Activated T-cell treated with anti-CD3 and anti-CD28 coated beads, Interleukin-2, amount 50 U/mL, for 24 hours (primary cell): ENCODE data around the gene TMEM107.

Source experiments
- DNase-seq: peaks from one replicate; pipeline ENCODE4 v3.0.0-alpha.2; 2020
- H3K27ac Mint-ChIP-seq: 2 replicates; pipeline ENCODE4 v1.8.0; 2020; ENCODE audit warnings: mild to moderate bottlenecking, mixed read lengths
- H3K27me3 Mint-ChIP-seq: 2 replicates; pipeline ENCODE4 v1.8.0; 2020; ENCODE audit warnings: mixed read lengths
- H3K36me3 Mint-ChIP-seq: 2 replicates; pipeline ENCODE4 v1.8.0; 2020; ENCODE audit warnings: low read depth, mixed read lengths
- H3K4me1 Mint-ChIP-seq: 2 replicates; pipeline ENCODE4 v1.8.0; 2020; ENCODE audit warnings: low read depth, mixed read lengths
- H3K4me3 Mint-ChIP-seq: 2 replicates; pipeline ENCODE4 v1.8.0; 2020; ENCODE audit warnings: mild to moderate bottlenecking, moderate library complexity, mixed read lengths
- H3K9me3 Mint-ChIP-seq: 2 replicates; pipeline ENCODE4 v1.8.0; 2020; ENCODE audit warnings: mixed read lengths

TMEM107 gene

GRCh38 chr17:8206536-8206935 lies 30.4 kb upstream of the TMEM107 start:
- Mint-ChIP-seq H3K36me3 (peaks cover 73% of the 10 kb centered on the region), H3K27ac (peak overlapping the region; percentile 40), H3K27me3 (no peaks in the 10 kb centered on the region), H3K4me1 (peaks cover 25% of the 10 kb centered on the region), H3K4me3 (no peak overlapping the region), H3K9me3 (no peaks in the 10 kb centered on the region)
- DNase-seq, result no peak

DNA sequence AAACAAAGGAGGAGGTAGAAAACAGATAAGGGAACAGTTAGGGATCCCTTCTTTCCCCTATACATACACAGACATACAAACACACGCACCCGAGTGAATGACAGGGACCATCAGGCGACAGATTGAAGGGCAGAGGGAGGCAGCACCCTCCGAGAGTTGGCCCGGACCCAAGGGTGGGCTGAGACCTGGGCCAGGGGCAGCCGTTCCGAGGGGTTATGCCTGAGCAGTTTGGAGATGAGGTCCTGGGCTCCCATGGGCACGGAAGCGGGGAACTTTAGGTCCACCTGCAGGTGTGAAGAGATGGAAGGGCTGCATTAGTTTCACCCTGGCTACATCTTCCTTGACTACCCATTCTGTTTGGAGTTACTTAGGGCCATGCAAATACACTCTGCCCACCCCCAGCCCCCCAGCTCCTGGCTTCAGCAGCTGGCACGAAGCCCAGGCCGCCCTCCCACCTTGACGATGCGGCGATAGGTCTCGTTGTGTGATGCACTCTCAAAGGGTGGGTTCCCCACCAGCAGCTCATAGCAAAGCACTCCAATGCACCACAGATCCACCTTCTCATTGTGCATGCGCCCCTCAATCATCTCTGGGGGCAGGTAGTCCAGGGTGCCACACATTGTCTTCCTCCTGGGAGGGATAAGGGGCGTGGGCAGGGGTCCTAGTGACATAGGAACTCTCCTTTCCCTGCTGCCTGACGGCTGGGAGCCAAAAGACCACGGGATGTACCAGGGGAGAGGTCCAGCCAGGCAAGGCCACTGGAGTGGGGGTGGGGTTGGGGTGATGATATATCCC lies 28.8 kb upstream of the TMEM107 start:
- Mint-ChIP-seq H3K27me3 (no peaks in the 10 kb centered on the region), H3K9me3 (no peaks in the 10 kb centered on the region), H3K36me3 (peaks cover 76% of the 10 kb centered on the region), H3K4me3 (no peak overlapping the region), H3K27ac (no peak overlapping the region), H3K4me1 (peaks cover 19% of the 10 kb centered on the region)
- no peak for DNase-seq

DNA sequence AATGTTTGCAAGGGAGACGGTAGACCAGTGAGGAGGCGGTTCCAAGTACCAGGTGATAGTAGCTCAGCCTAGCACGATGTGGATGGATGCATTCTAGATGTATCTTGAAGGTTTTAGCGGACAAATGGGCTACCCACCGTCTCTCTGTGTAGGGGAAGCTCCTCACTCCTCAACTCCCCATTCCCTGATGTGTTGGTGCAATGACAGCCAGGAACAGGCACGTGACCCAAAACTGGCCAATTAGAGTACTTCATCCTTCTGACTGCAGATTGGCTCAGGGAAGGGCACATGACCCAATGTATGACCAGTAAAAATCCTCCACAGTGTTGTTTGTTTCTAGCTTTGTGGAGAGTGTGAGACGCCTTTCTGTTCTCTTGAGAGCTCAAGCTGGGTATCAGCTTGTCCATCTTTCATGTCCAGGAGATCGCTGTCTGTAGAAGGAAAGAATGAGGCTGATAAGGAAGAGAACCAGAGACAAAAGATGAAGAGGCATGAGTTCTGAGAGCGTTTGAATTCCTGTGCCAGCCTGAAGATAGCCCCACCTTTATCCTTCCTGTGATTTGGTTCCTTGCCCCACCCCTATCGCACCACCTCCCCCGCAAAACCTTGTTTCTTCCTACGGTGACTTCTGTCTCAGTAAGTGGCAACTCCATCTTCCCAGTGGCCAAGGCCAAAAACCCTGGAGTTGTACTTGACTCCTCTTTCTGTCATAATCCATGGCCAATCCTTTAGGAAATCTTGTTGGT lies 16.1 kb upstream of the TMEM107 start:
- peak; percentile 60 for DNase-seq
- peaks cover 2% of the 10 kb centered on the region for H3K36me3 Mint-ChIP-seq
- H3K27me3 Mint-ChIP-seq, result no peaks in the 10 kb centered on the region
- no peaks in the 10 kb centered on the region for H3K9me3 Mint-ChIP-seq
- no peak overlapping the region for H3K27ac Mint-ChIP-seq
- H3K4me3 Mint-ChIP-seq, result no peak overlapping the region
- peaks cover 21% of the 10 kb centered on the region for H3K4me1 Mint-ChIP-seq

GRCh38 chr17:8190506-8190905 lies 14.3 kb upstream of the TMEM107 start:
- Mint-ChIP-seq H3K9me3 (no peaks in the 10 kb centered on the region), H3K27ac (peak overlapping the region; percentile 93), H3K36me3 (peaks cover 2% of the 10 kb centered on the region), H3K4me1 (peaks cover 11% of the 10 kb centered on the region), H3K4me3 (no peak overlapping the region), H3K27me3 (no peaks in the 10 kb centered on the region)
- no peak for DNase-seq

GRCh38 chr17:8189711-8190477 lies 13.7 kb upstream of the TMEM107 start, which contains the start of gene BORCS6:
TSS of gene BORCS6 (minus strand) at chr17:8190180. CDS start at chr17:8190140, 40 bp downstream.
- no peaks in the 10 kb centered on the region for H3K27me3 Mint-ChIP-seq
- H3K4me3 Mint-ChIP-seq, result no peak within 1 kb of the TSS
- peak within 1 kb of the TSS; percentile 93 for H3K27ac Mint-ChIP-seq
- no peaks in the 10 kb centered on the region for H3K9me3 Mint-ChIP-seq
- peaks cover 11% of the 10 kb centered on the region for H3K4me1 Mint-ChIP-seq
- DNase-seq, result peak; percentile 90
- H3K36me3 Mint-ChIP-seq, result peaks cover 2% of the 10 kb centered on the region

GRCh38 chr17:8189041-8189710 lies 13.0 kb upstream of the TMEM107 start:
- H3K9me3 Mint-ChIP-seq, result no peaks in the 10 kb centered on the region
- no peak overlapping the region for H3K4me3 Mint-ChIP-seq
- DNase-seq, result peak; percentile 54
- peak overlapping the region; percentile 93 for H3K27ac Mint-ChIP-seq
- H3K4me1 Mint-ChIP-seq, result peaks cover 14% of the 10 kb centered on the region
- H3K27me3 Mint-ChIP-seq, result no peaks in the 10 kb centered on the region
- H3K36me3 Mint-ChIP-seq, result peaks cover 2% of the 10 kb centered on the region

DNA sequence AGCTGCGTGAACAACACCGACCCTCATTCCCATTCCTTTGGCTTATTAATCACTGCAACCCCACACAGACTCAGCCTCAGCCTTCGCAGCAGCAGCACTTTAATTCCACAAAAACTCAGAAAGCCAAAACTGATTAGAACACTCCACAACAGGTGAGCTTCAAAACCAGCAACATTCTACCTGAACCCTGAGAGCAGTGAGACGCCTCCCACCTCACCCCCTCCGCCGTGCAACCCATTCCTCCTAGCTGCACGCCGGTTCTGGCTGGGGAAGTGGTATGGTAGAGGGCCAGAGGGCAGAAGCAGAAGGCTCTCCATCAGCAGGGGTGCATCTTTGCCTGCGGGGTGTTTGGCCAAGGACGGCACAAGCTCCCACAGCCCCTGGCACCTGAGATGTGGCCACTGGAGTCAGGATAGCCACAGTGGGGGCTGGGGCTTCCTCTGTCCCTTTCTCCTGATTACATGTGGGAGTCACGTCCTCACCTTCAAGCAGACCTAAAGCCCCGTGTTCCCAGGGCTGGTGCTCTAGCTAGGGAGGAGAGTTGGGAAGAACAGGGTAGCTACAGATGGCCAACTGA lies 12.2 kb upstream of the TMEM107 start:
- Mint-ChIP-seq H3K27ac (no peak overlapping the region), H3K27me3 (no peaks in the 10 kb centered on the region), H3K4me3 (no peak overlapping the region), H3K4me1 (peaks cover 14% of the 10 kb centered on the region), H3K36me3 (peaks cover 2% of the 10 kb centered on the region), H3K9me3 (no peaks in the 10 kb centered on the region)
- DNase-seq, result no peak

DNA sequence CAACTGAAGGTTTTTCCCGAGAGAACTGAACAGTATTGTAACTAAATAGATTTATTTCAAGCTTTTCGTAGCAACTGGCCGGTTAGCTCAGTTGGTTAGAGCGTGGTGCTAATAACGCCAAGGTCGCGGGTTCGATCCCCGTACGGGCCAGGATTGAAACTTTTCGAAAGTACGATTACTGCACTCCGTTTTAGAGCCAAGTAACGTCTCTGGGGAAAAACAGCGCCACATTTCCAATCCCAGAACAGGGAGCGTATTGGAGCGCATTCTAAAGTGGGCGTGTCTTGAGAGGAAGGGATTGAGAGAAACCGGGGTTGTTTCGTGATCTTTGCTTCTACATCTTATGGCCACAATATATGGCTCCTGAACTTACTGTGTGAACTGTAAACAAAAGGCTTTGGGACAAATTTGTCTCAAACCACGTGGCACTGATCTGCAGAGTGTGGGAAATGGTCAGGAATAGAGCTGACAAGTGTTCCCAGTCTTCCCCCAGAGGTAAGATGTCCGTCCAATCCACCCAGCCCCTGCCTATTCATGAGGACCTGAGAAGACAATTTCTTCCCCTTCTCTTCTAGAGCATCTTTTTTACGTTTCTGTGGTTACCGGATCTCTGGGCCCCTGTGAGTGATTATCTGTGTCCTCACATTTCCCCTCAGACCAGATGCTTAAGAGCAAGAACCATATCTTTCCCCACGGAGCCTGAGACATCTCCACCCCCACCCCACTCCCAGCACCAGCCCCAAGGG lies 11.5 kb upstream of the TMEM107 start:
- no peak overlapping the region for H3K27ac Mint-ChIP-seq
- H3K27me3 Mint-ChIP-seq, result no peaks in the 10 kb centered on the region
- H3K4me3 Mint-ChIP-seq, result no peak overlapping the region
- peaks cover 2% of the 10 kb centered on the region for H3K36me3 Mint-ChIP-seq
- no peaks in the 10 kb centered on the region for H3K9me3 Mint-ChIP-seq
- H3K4me1 Mint-ChIP-seq, result peaks cover 14% of the 10 kb centered on the region
- DNase-seq, result peak; percentile 94

- Mint-ChIP-seq H3K9me3 (no peaks in the 10 kb centered on the region), H3K4me1 (peaks cover 15% of the 10 kb centered on the region), H3K27me3 (no peaks in the 10 kb centered on the region), H3K36me3 (peaks cover 2% of the 10 kb centered on the region), H3K27ac (no peak overlapping the region), H3K4me3 (no peak overlapping the region)
- peak; percentile 99 for DNase-seq
Observed at GRCh38 chr17:8186787-8187516, 10.8 kb upstream of the TMEM107 start.

DNA sequence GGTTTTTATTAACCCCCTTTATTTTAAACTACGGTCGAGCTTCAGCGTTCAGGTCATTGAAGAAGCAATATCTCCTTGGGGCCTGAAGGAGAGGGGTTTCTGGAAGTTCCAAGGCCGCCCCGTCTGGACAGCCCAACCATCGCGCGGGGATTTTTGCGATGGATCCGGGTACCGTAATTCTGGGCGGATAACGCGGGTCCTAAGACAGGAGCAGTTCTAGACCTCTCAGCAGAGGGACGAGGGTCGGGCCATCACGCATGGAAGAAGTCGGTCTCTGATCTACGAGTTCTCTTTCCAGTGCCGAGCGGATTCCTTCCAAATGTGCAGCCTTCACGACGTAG lies 10.2 kb upstream of the TMEM107 start:
- Mint-ChIP-seq H3K4me1 (peaks cover 16% of the 10 kb centered on the region), H3K4me3 (no peak overlapping the region), H3K36me3 (peaks cover 2% of the 10 kb centered on the region), H3K27me3 (no peaks in the 10 kb centered on the region), H3K9me3 (no peaks in the 10 kb centered on the region), H3K27ac (no peak overlapping the region)
- DNase-seq, result no peak

DNA sequence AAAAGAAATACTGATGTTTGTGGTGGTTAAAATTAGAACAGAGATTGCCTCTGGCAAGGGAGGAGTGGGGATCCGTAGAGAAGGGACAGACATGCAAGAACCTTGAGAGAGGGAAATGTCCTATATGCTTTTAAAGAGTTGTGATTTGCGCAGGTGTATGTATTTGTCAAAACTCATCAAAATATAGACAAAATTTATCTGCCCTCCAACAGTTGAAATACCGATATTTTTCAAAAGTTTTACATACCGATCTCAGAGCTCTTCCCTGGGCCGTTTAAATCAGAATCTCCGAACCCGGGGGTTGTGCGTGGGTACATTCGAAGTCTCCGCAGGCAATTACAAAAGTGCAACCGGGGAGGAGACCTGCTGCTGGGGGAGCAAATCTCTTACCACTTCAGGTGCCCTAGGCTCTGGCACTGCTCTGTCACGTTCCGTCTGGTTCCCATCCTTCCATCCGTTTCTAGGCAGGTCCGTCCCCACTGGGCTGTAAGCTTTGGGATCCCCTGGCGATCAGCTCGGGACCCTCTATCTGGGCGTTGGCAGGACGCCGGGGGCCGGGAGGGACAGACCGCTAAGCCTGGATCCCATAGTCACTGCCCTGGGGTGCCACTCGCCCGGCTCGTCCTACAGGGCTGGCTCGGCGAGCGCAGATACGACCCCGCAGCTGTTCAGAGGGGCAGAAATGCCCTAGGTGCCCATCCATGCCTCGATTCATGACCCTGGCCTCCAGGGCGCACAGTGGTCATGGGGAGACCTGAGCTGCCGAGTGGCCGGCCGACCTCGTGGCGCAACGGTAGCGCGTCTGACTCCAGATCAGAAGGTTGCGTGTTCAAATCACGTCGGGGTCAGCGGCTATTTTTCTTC lies 9.6 kb upstream of the TMEM107 start:
- Mint-ChIP-seq H3K4me3 (no peak overlapping the region), H3K4me1 (peaks cover 14% of the 10 kb centered on the region), H3K27ac (no peak overlapping the region), H3K9me3 (no peaks in the 10 kb centered on the region), H3K36me3 (peaks cover 2% of the 10 kb centered on the region), H3K27me3 (no peaks in the 10 kb centered on the region)
- peak; percentile 99 for DNase-seq

GRCh38 chr17:8176998-8177731 lies 985 bp upstream of the TMEM107 start:
- peak overlapping the region; percentile 94 for H3K27ac Mint-ChIP-seq
- H3K4me1 Mint-ChIP-seq, result peaks cover 44% of the 10 kb centered on the region
- no peaks in the 10 kb centered on the region for H3K27me3 Mint-ChIP-seq
- peaks cover 5% of the 10 kb centered on the region for H3K36me3 Mint-ChIP-seq
- peak overlapping the region; percentile 88 for H3K4me3 Mint-ChIP-seq
- no peaks in the 10 kb centered on the region for H3K9me3 Mint-ChIP-seq
- no peak for DNase-seq
